Peyer's patch (tissue), 4 donors: ENCODE measurements around the gene SOX5.

Experiments
- CTCF ChIP-seq, 6 experiments: fragments of 450-650 bp in 4 of 6; fragments of 200-600 bp in 2 of 6; sonication (generic) in 1 of 6; IDR thresholded peaks; one replicate each; pipeline ENCODE4 v1.5.1; 2017 to 2019; ENCODE audit warnings: antibody characterized with exemption in 6 of 6, mild to moderate bottlenecking in 3 of 6, moderate library complexity in 1 of 6
- POLR2A ChIP-seq, 2 donors: fragments of 450-650 bp; IDR thresholded peaks; one replicate each; pipeline ENCODE4 v1.5.1; 2017; ENCODE audit warnings: antibody characterized with exemption in 2 of 2, mild to moderate bottlenecking in 2 of 2, moderate library complexity in 2 of 2

- no peak for TF ChIP-seq CTCF (IDR thresholded peaks at IDR 0.05)
- no peak for TF ChIP-seq POLR2A (IDR thresholded peaks at IDR 0.05)
Measured at GRCh38 chr12:23817345-23817744, 132.1 kb downstream of the SOX5 start.
